Keratinocyte (primary cell): Measurements from ENCODE around the gene PSMC6. TPM values are rescaled to one million over a fixed set of nuclear protein-coding genes. Genes with fewer than 3 reads are reported as not detected.
A peak's percentile ranks its signal among the peaks of the same experiment; 100 is the strongest.

Experiments used
- DNase-seq: peaks from one replicate; pipeline ENCODE4 v3.0.0-alpha.2; 2011; ENCODE audit warnings: low read depth, missing footprints, low spot score
- FAIRE-seq: peaks from 2 replicates; lab custom pipeline; 2011; peaks lifted over from hg19 to GRCh38; lab: Jason Lieb, UNC
- H2AFZ ChIP-seq: 2 replicates; pipeline ENCODE4 v1.6.0; 2012; ENCODE audit warnings: low read length, control low read depth, inconsistent platforms; ENCODE audit not compliant: control insufficient read depth
- H3K27ac ChIP-seq: 2 replicates; pipeline ENCODE4 v1.5.1; 2011; ENCODE audit warnings: low read length; ENCODE audit not compliant: control insufficient read depth, insufficient read depth
- H3K27me3 ChIP-seq: 3 replicates; pipeline ENCODE4 v1.6.0; 2011; ENCODE audit warnings: low read length; ENCODE audit not compliant: control insufficient read depth, insufficient read depth; ENCODE audit errors: extremely low read depth
- H3K36me3 ChIP-seq, 2 experiments: 2 replicates in 1 of 2; 3 replicates in 1 of 2; pipeline ENCODE4 v1.5.1; 2011; ENCODE audit warnings: low read length in 2 of 2, mild to moderate bottlenecking in 1 of 2; ENCODE audit not compliant: control insufficient read depth in 2 of 2, insufficient read depth in 2 of 2; ENCODE audit errors: extremely low read depth in 1 of 2
- H3K4me1 ChIP-seq: 3 replicates; pipeline ENCODE4 v1.5.1; 2011; ENCODE audit warnings: low read length; ENCODE audit not compliant: control insufficient read depth, insufficient read depth; ENCODE audit errors: extremely low read depth
- H3K4me2 ChIP-seq: 3 replicates; pipeline ENCODE4 v1.6.0; 2011; ENCODE audit warnings: low read depth, low read length; ENCODE audit not compliant: control insufficient read depth, insufficient read depth; ENCODE audit errors: extremely low read depth
- H3K4me3 ChIP-seq, 3 experiments: fragments of 200-600 bp in 1 of 3; sonication (generic) in 1 of 3; 2 replicates in 2 of 3; 3 replicates in 1 of 3; pipeline ENCODE4 v1.5.1; 2011 to 2016; ENCODE audit warnings: low read length in 3 of 3, mild to moderate bottlenecking in 3 of 3, control low read depth in 2 of 3, inconsistent platforms in 1 of 3, low read depth in 1 of 3, mixed read lengths in 1 of 3, mixed run types in 1 of 3, moderate library complexity in 1 of 3; ENCODE audit not compliant: control insufficient read depth in 2 of 3, insufficient read depth in 2 of 3; ENCODE audit errors: extremely low read depth in 1 of 3
- H3K79me2 ChIP-seq: 2 replicates; pipeline ENCODE4 v1.6.0; 2012; ENCODE audit warnings: low read length; ENCODE audit not compliant: control insufficient read depth, insufficient read depth
- H3K9ac ChIP-seq: 3 replicates; pipeline ENCODE4 v1.6.0; 2011; ENCODE audit warnings: low read length; ENCODE audit not compliant: control insufficient read depth, insufficient read depth; ENCODE audit errors: extremely low read depth
- H3K9me1 ChIP-seq: 3 replicates; pipeline ENCODE4 v1.6.0; 2011; ENCODE audit warnings: low read length; ENCODE audit not compliant: control insufficient read depth, insufficient read depth; ENCODE audit errors: extremely low read depth
- H3K9me3 ChIP-seq: 2 replicates; pipeline ENCODE4 v1.5.1; 2012; ENCODE audit warnings: low read depth, low read length; ENCODE audit not compliant: control insufficient read depth
- H4K20me1 ChIP-seq: 3 replicates; pipeline ENCODE4 v1.6.0; 2011; ENCODE audit warnings: low read length; ENCODE audit not compliant: control insufficient read depth, insufficient read depth; ENCODE audit errors: extremely low read depth
- EZH2 ChIP-seq: IDR thresholded peaks from one replicate; pipeline ENCODE4 v1.6.1; 2012; ENCODE audit warnings: inconsistent platforms, mild to moderate bottlenecking, low read length, moderate library complexity
- dilution Hi-C: fragments of 300-500 bp; cut with MboI; formaldehyde crosslinking; loops from one replicate; pipeline ENCODE4 v1.7.0; 2020; ENCODE audit warnings: low sequenced_read_pairs; ENCODE audit not compliant: extremely low pct_ligation_motif_present
- polyA plus RNA-seq, 5 experiments: library from polyadenylated mRNA; depleted of rRNA in 3 of 5; stranded (reverse) in 3 of 5; stranded (forward) in 1 of 5; unstranded in 1 of 5; fragments of >200 nt; gene quantifications; 1 replicate in 1 of 5; 2 replicates in 3 of 5; 3 replicates in 1 of 5; pipeline versions ENCODE4 v1.2.1 to v1.2.3, GENCODE V29; 2011 to 2012; ENCODE audit warnings: missing spikeins in 2 of 5, low read depth in 1 of 5, low replicate concordance in 1 of 5
- TF ChIP-seq, protein P1 (sequence below), 3 experiments: IDR thresholded peaks in 1 of 3; conservative IDR thresholded peaks in 1 of 3; optimal IDR thresholded peaks in 1 of 3; 2 replicates in 2 of 3; 3 replicates in 1 of 3; pipeline versions ENCODE3 to v1.5.1; 2011; ENCODE audit warnings: low read length in 3 of 3, mild to moderate bottlenecking in 3 of 3, moderate library complexity in 2 of 3, control low read depth in 1 of 3, inconsistent platforms in 1 of 3; ENCODE audit not compliant: insufficient read depth in 2 of 3; ENCODE audit errors: extremely low read depth in 1 of 3

Gene PSMC6
- polyA plus RNA-seq, 1 donor (not counting 4 experiments of a cell fraction or from before 2014, with no cell fraction given), result 152 TPM

DNA sequence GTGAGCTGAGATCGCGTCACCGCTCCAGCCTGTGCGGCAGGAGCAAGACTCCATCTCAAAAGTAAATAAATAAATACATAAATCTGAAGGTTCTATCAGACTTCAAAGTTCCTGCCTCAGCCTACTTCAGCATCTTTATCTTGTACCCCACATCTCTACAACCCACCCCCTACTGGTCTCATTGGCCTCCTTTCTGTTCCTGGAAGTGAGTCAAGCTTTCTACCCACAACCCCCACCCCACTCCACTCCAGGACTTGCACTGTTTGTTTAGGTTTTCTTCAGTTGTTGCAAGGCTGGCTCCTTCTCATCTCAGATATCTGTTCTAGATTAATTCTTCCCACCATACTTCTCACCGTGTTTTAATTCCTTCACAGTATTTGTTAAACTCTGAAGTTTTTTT is 714 bp upstream of the PSMC6 start:
- Histone ChIP-seq H3K9me1 (no peaks in the 10 kb centered on the region), H3K9me3 (no peaks in the 10 kb centered on the region), H3K27me3 (no peaks in the 10 kb centered on the region), H3K27ac (peak overlapping the region; percentile 95), H3K4me3 (peak overlapping the region; percentile 77 to 98 (median 88)), H3K9ac (peak overlapping the region; percentile 99), H4K20me1 (no peaks in the 10 kb centered on the region), H2AFZ (peak overlapping the region; percentile 96), H3K36me3 (peaks cover 5 to 11% of the 10 kb centered on the region in 2 experiments), H3K79me2 (peaks cover 36% of the 10 kb centered on the region), H3K4me2 (peak overlapping the region; percentile 99), H3K4me1 (peaks cover 27% of the 10 kb centered on the region)
- TF ChIP-seq, protein P1, sequence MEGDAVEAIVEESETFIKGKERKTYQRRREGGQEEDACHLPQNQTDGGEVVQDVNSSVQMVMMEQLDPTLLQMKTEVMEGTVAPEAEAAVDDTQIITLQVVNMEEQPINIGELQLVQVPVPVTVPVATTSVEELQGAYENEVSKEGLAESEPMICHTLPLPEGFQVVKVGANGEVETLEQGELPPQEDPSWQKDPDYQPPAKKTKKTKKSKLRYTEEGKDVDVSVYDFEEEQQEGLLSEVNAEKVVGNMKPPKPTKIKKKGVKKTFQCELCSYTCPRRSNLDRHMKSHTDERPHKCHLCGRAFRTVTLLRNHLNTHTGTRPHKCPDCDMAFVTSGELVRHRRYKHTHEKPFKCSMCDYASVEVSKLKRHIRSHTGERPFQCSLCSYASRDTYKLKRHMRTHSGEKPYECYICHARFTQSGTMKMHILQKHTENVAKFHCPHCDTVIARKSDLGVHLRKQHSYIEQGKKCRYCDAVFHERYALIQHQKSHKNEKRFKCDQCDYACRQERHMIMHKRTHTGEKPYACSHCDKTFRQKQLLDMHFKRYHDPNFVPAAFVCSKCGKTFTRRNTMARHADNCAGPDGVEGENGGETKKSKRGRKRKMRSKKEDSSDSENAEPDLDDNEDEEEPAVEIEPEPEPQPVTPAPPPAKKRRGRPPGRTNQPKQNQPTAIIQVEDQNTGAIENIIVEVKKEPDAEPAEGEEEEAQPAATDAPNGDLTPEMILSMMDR (optimal IDR thresholded peaks at IDR 0.05 in 1 of 3, IDR thresholded peaks at IDR 0.05 in 1 of 3, conservative IDR thresholded peaks at IDR 0.05 in 1 of 3; ENCODE audit: extremely low read depth in 1 of 3, insufficient read depth in 2 of 3, low read length in 3 of 3), result no peak
- TF ChIP-seq EZH2, result no peak
- DNase-seq, result no peak
- dilution Hi-C loops, result no loop called here
- FAIRE-seq, result no peak

- Histone ChIP-seq H3K4me3 (no peak overlapping the region), H3K36me3 (peaks cover 23 to 28% of the 10 kb centered on the region in 2 experiments), H3K9me1 (no peaks in the 10 kb centered on the region), H3K4me2 (no peak overlapping the region), H3K9me3 (no peaks in the 10 kb centered on the region), H3K27me3 (no peaks in the 10 kb centered on the region), H3K27ac (no peak overlapping the region), H2AFZ (no peak overlapping the region), H3K79me2 (peaks cover 45% of the 10 kb centered on the region), H3K9ac (no peak overlapping the region), H4K20me1 (no peaks in the 10 kb centered on the region), H3K4me1 (peaks cover 6% of the 10 kb centered on the region)
- TF ChIP-seq, protein P1 (optimal IDR thresholded peaks at IDR 0.05 in 1 of 3, IDR thresholded peaks at IDR 0.05 in 1 of 3, conservative IDR thresholded peaks at IDR 0.05 in 1 of 3; ENCODE audit: extremely low read depth in 1 of 3, insufficient read depth in 2 of 3, low read length in 3 of 3), result no peak
- no peak for TF ChIP-seq EZH2
- DNase-seq, result no peak
- dilution Hi-C loops, result no loop called here
- no peak for FAIRE-seq
Measured at GRCh38 chr14:52711666-52712065, 4.7 kb downstream of the PSMC6 start.
